A549 (cell line): ENCODE measurements around the gene AAK1. TPM values are rescaled to one million over a fixed set of nuclear protein-coding genes. Genes with fewer than 3 reads are reported as not detected.

Source experiments
- ATAC-seq, 2 experiments: fragments of 200-7000 bp in 1 of 2; fragments of >200 bp in 1 of 2; cut with Nextera tagmentation in 1 of 2; cut with Tn5 transposase in 1 of 2; 3 replicates each; pipeline versions ENCODE4 v1.8.0 to v1.9.1; 2018 to 2020; ENCODE audit warnings: mild to moderate bottlenecking in 1 of 2, moderate library complexity in 1 of 2
- CTCF ChIA-PET: fragments of 300-600 bp; sonication (Branson Sonifier 250); formaldehyde crosslinking; extraction: SDS; loops from one replicate; lab custom pipeline; 2021; ENCODE audit warnings: antibody characterized with exemption, inconsistent platforms; lab: Yijun Ruan, JAX
- POLR2A ChIA-PET: fragments of 350-600 bp; formaldehyde crosslinking; extraction: SDS; loops from one replicate; lab custom pipeline; 2021; ENCODE audit warnings: antibody characterized with exemption, inconsistent platforms; lab: Yijun Ruan, JAX
- DNase-seq, 2 experiments: peaks; one replicate each; pipeline versions ENCODE4 v3.0.0 to v3.0.0-alpha.2; 2011 to 2016; ENCODE audit warnings: low read depth in 1 of 2, low spot score in 1 of 2
- FAIRE-seq: peaks from 2 replicates; lab custom pipeline; 2011; peaks lifted over from hg19 to GRCh38; lab: Jason Lieb, UNC
- H3K27ac ChIP-seq, 2 experiments: fragments of >200 bp; sonication (Bioruptor Twin); formaldehyde crosslinking; 3 replicates each; pipeline ENCODE4 v1.5.1; 2016 to 2017
- H3K4me1 ChIP-seq: fragments of >200 bp; sonication (Bioruptor Twin); formaldehyde crosslinking; 3 replicates; pipeline ENCODE4 v1.6.1; 2016
- H3K4me2 ChIP-seq: fragments of >200 bp; sonication (Bioruptor Twin); formaldehyde crosslinking; 3 replicates; pipeline ENCODE4 v1.6.1; 2016
- H3K4me3 ChIP-seq: fragments of >200 bp; sonication (Bioruptor Twin); formaldehyde crosslinking; 3 replicates; pipeline ENCODE4 v1.5.1; 2016
- H3K9me3 ChIP-seq: fragments of >200 bp; sonication (Bioruptor Twin); formaldehyde crosslinking; 3 replicates; pipeline ENCODE4 v1.6.1; 2016
- ATOH8 ChIP-seq: fragments of 250-450 bp; sonication (Bioruptor Pico); IDR thresholded peaks from 2 replicates; pipeline ENCODE4 v1.5.0; 2020; ENCODE audit warnings: low read depth, mild to moderate bottlenecking, moderate library complexity
- BHLHE40 ChIP-seq: IDR thresholded peaks from 2 replicates; pipeline ENCODE4 v1.6.1; 2012; ENCODE audit warnings: low read depth, low read length, inconsistent platforms
- CTCF ChIP-seq: fragments of >200 bp; sonication (Bioruptor Twin); formaldehyde crosslinking; IDR thresholded peaks from 3 replicates; pipeline ENCODE4 v1.5.1; 2016
- ELK1 ChIP-seq: fragments of 150-350 bp; IDR thresholded peaks from 2 replicates; pipeline ENCODE4 v1.6.1; 2014; ENCODE audit warnings: low read depth, mild to moderate bottlenecking, low read length
- FOSL2 ChIP-seq, 2 experiments: fragments of 450-650 bp in 1 of 2; fragments of >200 bp in 1 of 2; sonication (Bioruptor Twin) in 1 of 2; formaldehyde crosslinking; IDR thresholded peaks; 2 replicates each; pipeline versions ENCODE4 v1.5.0 to v1.6.1; 2016 to 2020; ENCODE audit warnings: mild to moderate bottlenecking in 1 of 2, moderate library complexity in 1 of 2
- HOXA7 ChIP-seq: fragments of 250-450 bp; sonication (Bioruptor Pico); IDR thresholded peaks from 2 replicates; pipeline ENCODE4 v1.5.0; 2020; ENCODE audit warnings: mild to moderate bottlenecking, moderate library complexity
- HOXB13 ChIP-seq: fragments of 250-450 bp; sonication (Bioruptor Pico); IDR thresholded peaks from 2 replicates; pipeline ENCODE4 v1.5.0; 2020; ENCODE audit warnings: low read depth, mild to moderate bottlenecking, moderate library complexity
- JUN ChIP-seq, 2 experiments: fragments of >200 bp; sonication (Bioruptor Twin); formaldehyde crosslinking; IDR thresholded peaks; 2 replicates in 1 of 2; 3 replicates in 1 of 2; pipeline ENCODE4 v1.6.1; 2016 to 2017
- JUNB ChIP-seq: fragments of >200 bp; sonication (Bioruptor Twin); formaldehyde crosslinking; IDR thresholded peaks from 2 replicates; pipeline ENCODE4 v1.6.1; 2016
- KDM5A ChIP-seq: fragments of 200-600 bp; sonication (generic); IDR thresholded peaks from 2 replicates; pipeline ENCODE4 v1.6.1; 2016; ENCODE audit warnings: antibody characterized with exemption, mild to moderate bottlenecking
- NFE2L2 ChIP-seq: fragments of 150-350 bp; conservative IDR thresholded peaks from 2 replicates; pipeline ENCODE4 v1.6.1; 2014; ENCODE audit warnings: low read length
- NPAS2 ChIP-seq: fragments of 250-450 bp; sonication (Bioruptor Pico); IDR thresholded peaks from 2 replicates; pipeline ENCODE4 v1.8.0; 2022; ENCODE audit warnings: mild to moderate bottlenecking, moderate library complexity, borderline replicate concordance
- NR3C1 ChIP-seq: fragments of >200 bp; sonication (Bioruptor Twin); formaldehyde crosslinking; IDR thresholded peaks from 3 replicates; pipeline ENCODE4 v1.6.1; 2017
- SMC3 ChIP-seq: fragments of >200 bp; sonication (Bioruptor Twin); formaldehyde crosslinking; IDR thresholded peaks from 3 replicates; pipeline ENCODE4 v1.6.1; 2018; ENCODE audit warnings: inconsistent platforms
- USF2 ChIP-seq: fragments of 450-650 bp; IDR thresholded peaks from 2 replicates; pipeline ENCODE4 v1.6.1; 2014; ENCODE audit warnings: antibody characterized with exemption
- ZNF302 ChIP-seq: fragments of 250-450 bp; sonication (Bioruptor Pico); IDR thresholded peaks from 2 replicates; pipeline ENCODE4 v1.9.0; 2021; ENCODE audit warnings: inconsistent platforms, mild to moderate bottlenecking, moderate library complexity
- WGBS: methylation state at CpG from one replicate; pipeline ENCODE4 v1.1.6; 2017; ENCODE audit errors: missing lambda C conversion rate; 5-methylcytosine and 5-hydroxymethylcytosine counted together
- polyA plus RNA-seq, 4 experiments: library from polyadenylated mRNA; depleted of rRNA in 3 of 4; stranded (reverse); fragments of >200 nt; fragmentation: RNase III in 1 of 4; extraction: RNeasy Plus Mini Kit Qiagen cat#74134 plus additional on column Dnase treatment in 1 of 4; gene quantifications; 2 replicates in 3 of 4; 3 replicates in 1 of 4; pipeline ENCODE4 v1.2.3, GENCODE V29; 2011 to 2017
- TF ChIP-seq, protein P1 (sequence below): fragments of 200-600 bp; sonication (generic); IDR thresholded peaks from 2 replicates; pipeline ENCODE4 v1.6.1; 2016; ENCODE audit warnings: antibody characterized with exemption, mild to moderate bottlenecking, moderate library complexity
- TF ChIP-seq, protein P2 (sequence below): fragments of 250-450 bp; sonication (Bioruptor Pico); IDR thresholded peaks from 2 replicates; pipeline ENCODE4 v1.5.0; 2021; ENCODE audit warnings: mild to moderate bottlenecking, moderate library complexity, borderline replicate concordance
- TF ChIP-seq, protein P3 (sequence below): fragments of >200 bp; sonication (Bioruptor Twin); formaldehyde crosslinking; IDR thresholded peaks from 3 replicates; pipeline ENCODE4 v1.6.1; 2016

Gene AAK1
- polyA plus RNA-seq, 2 of the 4 experiments (the other 2 are of a cell fraction), result 15.9 to 25.7 TPM

DNA sequence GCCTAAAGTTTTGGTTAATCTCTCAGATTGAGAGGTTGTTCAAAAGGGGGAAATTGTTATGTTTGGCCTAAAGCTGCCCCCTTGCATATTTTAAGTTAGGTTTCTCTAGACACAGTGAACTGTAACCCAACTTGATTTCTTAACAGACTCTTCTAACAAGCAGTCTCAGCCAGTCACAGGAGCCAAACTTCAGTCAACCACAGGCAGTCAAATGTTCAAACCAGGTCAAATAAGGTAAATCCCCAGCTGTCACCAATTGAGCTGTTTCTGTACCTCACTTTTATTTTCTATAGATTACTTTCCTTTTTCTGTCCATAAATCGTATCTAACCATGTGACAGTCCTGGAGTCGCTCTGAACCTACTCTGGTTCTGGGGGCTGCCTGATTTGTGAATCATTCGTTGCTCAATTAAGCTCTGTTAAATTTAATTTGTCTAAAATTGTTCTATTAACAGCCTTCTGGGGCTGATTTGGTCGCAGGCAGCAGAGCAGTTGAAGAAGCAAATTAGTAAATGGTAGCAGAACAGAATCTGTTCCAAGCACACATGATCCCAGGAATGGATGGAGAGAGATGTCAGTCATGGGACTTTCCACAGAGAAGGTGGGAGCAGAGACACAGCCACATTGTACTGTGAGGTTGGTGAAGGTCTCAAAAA is 189.9 kb downstream of the AAK1 start:
- 72% methylated on average over 4 of the region's 4 CpGs for WGBS
- FAIRE-seq, result no peak
- DNase-seq, result no peak
- ChIA-PET CTCF (interaction anchor here (1.0 to 1.1 kb wide), 2 partner anchors 11 to 16 kb away, joined by 3 to 4 read pairs; partner anchors contain the start of gene NFU1), POLR2A (no interaction called here)
- H3K4me1 ChIP-seq, result no peaks in the 10 kb centered on the region
- H3K4me3 ChIP-seq, result no peak overlapping the region
- TF ChIP-seq HOXB13 (CRISPR knock-in tag) (no peak), NFE2L2 (no peak), USF2 (no peak), JUN (IDR thresholded peaks at IDR 0.05) (no peak), JUNB (no peak), KDM5A (no peak), HOXA7 (no peak), ATOH8 (CRISPR knock-in tag) (no peak), FOSL2 (IDR thresholded peaks at IDR 0.05) (no peak), FOSL2 (CRISPR knock-in tag; IDR thresholded peaks at IDR 0.05) (no peak), ZNF302 (CRISPR knock-in tag) (no peak), SMC3 (no peak), NPAS2 (CRISPR knock-in tag) (no peak), BHLHE40 (no peak), ELK1 (no peak), CTCF (no peak), NR3C1 (no peak)
- TF ChIP-seq, protein P1, sequence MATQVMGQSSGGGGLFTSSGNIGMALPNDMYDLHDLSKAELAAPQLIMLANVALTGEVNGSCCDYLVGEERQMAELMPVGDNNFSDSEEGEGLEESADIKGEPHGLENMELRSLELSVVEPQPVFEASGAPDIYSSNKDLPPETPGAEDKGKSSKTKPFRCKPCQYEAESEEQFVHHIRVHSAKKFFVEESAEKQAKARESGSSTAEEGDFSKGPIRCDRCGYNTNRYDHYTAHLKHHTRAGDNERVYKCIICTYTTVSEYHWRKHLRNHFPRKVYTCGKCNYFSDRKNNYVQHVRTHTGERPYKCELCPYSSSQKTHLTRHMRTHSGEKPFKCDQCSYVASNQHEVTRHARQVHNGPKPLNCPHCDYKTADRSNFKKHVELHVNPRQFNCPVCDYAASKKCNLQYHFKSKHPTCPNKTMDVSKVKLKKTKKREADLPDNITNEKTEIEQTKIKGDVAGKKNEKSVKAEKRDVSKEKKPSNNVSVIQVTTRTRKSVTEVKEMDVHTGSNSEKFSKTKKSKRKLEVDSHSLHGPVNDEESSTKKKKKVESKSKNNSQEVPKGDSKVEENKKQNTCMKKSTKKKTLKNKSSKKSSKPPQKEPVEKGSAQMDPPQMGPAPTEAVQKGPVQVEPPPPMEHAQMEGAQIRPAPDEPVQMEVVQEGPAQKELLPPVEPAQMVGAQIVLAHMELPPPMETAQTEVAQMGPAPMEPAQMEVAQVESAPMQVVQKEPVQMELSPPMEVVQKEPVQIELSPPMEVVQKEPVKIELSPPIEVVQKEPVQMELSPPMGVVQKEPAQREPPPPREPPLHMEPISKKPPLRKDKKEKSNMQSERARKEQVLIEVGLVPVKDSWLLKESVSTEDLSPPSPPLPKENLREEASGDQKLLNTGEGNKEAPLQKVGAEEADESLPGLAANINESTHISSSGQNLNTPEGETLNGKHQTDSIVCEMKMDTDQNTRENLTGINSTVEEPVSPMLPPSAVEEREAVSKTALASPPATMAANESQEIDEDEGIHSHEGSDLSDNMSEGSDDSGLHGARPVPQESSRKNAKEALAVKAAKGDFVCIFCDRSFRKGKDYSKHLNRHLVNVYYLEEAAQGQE, result no peak
- TF ChIP-seq, protein P2, sequence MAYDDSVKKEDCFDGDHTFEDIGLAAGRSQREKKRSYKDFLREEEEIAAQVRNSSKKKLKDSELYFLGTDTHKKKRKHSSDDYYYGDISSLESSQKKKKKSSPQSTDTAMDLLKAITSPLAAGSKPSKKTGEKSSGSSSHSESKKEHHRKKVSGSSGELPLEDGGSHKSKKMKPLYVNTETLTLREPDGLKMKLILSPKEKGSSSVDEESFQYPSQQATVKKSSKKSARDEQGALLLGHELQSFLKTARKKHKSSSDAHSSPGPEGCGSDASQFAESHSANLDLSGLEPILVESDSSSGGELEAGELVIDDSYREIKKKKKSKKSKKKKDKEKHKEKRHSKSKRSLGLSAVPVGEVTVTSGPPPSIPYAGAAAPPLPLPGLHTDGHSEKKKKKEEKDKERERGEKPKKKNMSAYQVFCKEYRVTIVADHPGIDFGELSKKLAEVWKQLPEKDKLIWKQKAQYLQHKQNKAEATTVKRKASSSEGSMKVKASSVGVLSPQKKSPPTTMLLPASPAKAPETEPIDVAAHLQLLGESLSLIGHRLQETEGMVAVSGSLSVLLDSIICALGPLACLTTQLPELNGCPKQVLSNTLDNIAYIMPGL (CRISPR knock-in tag), result no peak
- TF ChIP-seq, protein P3, sequence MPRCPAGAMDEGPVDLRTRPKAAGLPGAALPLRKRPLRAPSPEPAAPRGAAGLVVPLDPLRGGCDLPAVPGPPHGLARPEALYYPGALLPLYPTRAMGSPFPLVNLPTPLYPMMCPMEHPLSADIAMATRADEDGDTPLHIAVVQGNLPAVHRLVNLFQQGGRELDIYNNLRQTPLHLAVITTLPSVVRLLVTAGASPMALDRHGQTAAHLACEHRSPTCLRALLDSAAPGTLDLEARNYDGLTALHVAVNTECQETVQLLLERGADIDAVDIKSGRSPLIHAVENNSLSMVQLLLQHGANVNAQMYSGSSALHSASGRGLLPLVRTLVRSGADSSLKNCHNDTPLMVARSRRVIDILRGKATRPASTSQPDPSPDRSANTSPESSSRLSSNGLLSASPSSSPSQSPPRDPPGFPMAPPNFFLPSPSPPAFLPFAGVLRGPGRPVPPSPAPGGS, result no peak
- no peak overlapping the region for H3K27ac ChIP-seq
- no peaks in the 10 kb centered on the region for H3K9me3 ChIP-seq
- ATAC-seq, result no peak; a peak in 1 of 6 replicates
- H3K4me2 ChIP-seq, result no peak overlapping the region
